ENCODE data around the gene MRPL52. TPM values are rescaled to one million over a fixed set of nuclear protein-coding genes. Genes with fewer than 3 reads are reported as not detected.

MRPL52 gene
- polyA plus RNA-seq, 2 of the 4 experiments (the other 2 are of a cell fraction), result 116 to 172 TPM

DNA sequence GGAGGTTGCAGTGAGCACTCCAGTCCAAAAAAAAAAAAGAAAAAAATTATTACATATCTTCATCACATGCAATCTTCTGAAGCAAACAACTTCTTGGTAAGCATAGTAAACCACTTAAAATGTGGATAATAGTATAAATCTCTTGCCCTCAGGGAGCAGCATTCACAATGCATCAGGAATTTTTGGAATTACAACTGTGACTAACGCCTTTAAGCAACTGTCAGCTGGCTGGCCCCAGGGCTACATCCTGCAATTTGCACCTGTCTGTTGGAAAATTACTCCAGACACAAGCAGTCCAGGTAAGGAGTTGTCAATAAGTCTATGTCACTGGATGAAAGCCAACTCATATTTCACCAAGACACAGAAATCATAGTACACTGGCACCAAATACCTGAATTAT, 9.0 kb upstream of the MRPL52 start (continued):
- TF ChIP-seq, protein P1, sequence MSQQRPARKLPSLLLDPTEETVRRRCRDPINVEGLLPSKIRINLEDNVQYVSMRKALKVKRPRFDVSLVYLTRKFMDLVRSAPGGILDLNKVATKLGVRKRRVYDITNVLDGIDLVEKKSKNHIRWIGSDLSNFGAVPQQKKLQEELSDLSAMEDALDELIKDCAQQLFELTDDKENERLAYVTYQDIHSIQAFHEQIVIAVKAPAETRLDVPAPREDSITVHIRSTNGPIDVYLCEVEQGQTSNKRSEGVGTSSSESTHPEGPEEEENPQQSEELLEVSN (IDR thresholded peaks at IDR 0.05; ENCODE audit: borderline replicate concordance, low read depth), result no peak
- TF ChIP-seq EHMT2 (IDR thresholded peaks at IDR 0.05; ENCODE audit: low read depth) (no peak), BHLHE40 (IDR thresholded peaks at IDR 0.05; ENCODE audit: low read depth, low read length) (no peak), NFE2L2 (conservative IDR thresholded peaks at IDR 0.05; ENCODE audit: low read length) (no peak), SMC3 (IDR thresholded peaks at IDR 0.05) (no peak), HOXB13 (CRISPR knock-in tag; IDR thresholded peaks at IDR 0.05; ENCODE audit: low read depth) (no peak), ESRRA (IDR thresholded peaks at IDR 0.05; ENCODE audit: borderline replicate concordance, low read length) (no peak), KDM1A (IDR thresholded peaks at IDR 0.05; ENCODE audit: low read depth) (no peak)

- peaks cover 79% of the 10 kb centered on the region for H3K4me1 ChIP-seq
- DNase-seq (ENCODE audit: low read depth in 1 of 2, low spot score in 1 of 2), result peak; percentile 55 to 87
- ATAC-seq, result peak; percentile 19 to 40
- TF ChIP-seq GATA3 (IDR thresholded peaks at IDR 0.05; ENCODE audit: borderline replicate concordance), result 0 out of 2 replicates have a peak, but pooled peaks have one; percentile 8
- TF ChIP-seq, protein P2, sequence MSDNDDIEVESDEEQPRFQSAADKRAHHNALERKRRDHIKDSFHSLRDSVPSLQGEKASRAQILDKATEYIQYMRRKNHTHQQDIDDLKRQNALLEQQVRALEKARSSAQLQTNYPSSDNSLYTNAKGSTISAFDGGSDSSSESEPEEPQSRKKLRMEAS (IDR thresholded peaks at IDR 0.05), result peak; percentile 85
- no peak for TF ChIP-seq PHF8 (IDR thresholded peaks at IDR 0.05; ENCODE audit: borderline replicate concordance, low read depth)
- TF ChIP-seq BHLHE40 (IDR thresholded peaks at IDR 0.05; ENCODE audit: low read depth, low read length), result no peak
- no peak for TF ChIP-seq PBX3 (IDR thresholded peaks at IDR 0.05)
- TF ChIP-seq EHF (CRISPR knock-in tag; IDR thresholded peaks at IDR 0.05), result 0 out of 2 replicates have a peak, but pooled peaks have one; percentile 58
- TF ChIP-seq, protein P1 (IDR thresholded peaks at IDR 0.05; ENCODE audit: borderline replicate concordance, low read depth), result peak; percentile 76; the same call in 1 of the 2 replicates
- TF ChIP-seq CEBPB (IDR thresholded peaks at IDR 0.05), result 0 out of 4 replicates have a peak, but pooled peaks of 1 of the 2 experiments have one; percentile 25
- TF ChIP-seq ZNF302 (CRISPR knock-in tag; IDR thresholded peaks at IDR 0.05), result peak; percentile 63; the same call in 1 of the 2 replicates
- TF ChIP-seq ZC3H11A (IDR thresholded peaks at IDR 0.05), result no peak
- TF ChIP-seq USF2 (IDR thresholded peaks at IDR 0.05), result no peak
- WGBS (ENCODE audit: missing lambda C conversion rate), result 48% methylated on average over 24 of the region's 24 CpGs
- peak overlapping the region; percentile 79 for H3K4me2 ChIP-seq
- ChIA-PET POLR2A (interaction anchor here (0.6 kb wide), 2 partner anchors 153 to 472 kb away, joined by 3 to 4 read pairs; no protein-coding TSS in a partner anchor), CTCF (interaction anchor here (0.5 to 11.7 kb wide), 15 partner anchors 9 to 269 kb away, joined by 3 to 259 read pairs (median 5); no protein-coding TSS in a partner anchor)
- peak overlapping the region; percentile 82 to 93 for H3K27ac ChIP-seq
- no peak for FAIRE-seq
- no peak overlapping the region for H3K4me3 ChIP-seq
- H3K9me3 ChIP-seq, result no peaks in the 10 kb centered on the region
Observed at GRCh38 chr14:22821193-22822015, 8.3 kb upstream of the MRPL52 start.

DNA sequence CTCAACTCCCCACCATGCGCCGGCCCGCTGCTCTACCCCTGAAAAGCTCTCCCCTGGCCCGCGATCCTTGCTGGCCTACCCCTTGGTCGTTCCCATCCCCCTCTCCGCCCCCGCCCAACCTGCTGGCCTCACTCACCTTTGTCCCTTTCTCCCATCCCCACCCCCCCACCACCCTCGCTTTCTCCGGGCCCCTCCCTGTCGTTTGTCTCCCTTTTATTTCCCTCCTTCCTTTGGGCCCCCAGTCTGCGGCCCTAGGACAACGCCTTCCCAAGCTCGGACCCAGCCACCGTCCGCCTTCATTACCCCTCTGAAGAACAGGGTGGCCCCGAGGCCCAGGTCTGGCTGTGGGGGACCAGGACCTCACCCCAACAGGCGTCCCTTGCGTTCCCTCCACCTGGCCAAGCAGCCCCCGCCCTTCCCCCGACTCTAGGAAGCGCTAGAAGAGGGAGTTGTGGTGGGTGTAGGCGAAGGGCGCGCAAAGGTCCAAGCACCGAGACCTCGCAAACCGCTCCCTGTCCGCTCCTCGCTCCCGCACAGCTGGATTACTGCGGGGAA, 7.6 kb upstream of the MRPL52 start:
- Histone ChIP-seq H3K4me1 (peaks cover 79% of the 10 kb centered on the region), H3K9me3 (no peaks in the 10 kb centered on the region), H3K27ac (peak overlapping the region; percentile 82 to 93), H3K4me2 (peak overlapping the region; percentile 79), H3K4me3 (no peak overlapping the region)
- 93% methylated on average over 28 of the region's 32 CpGs for WGBS (ENCODE audit: missing lambda C conversion rate)
- ChIA-PET POLR2A (interaction anchor here (0.6 to 1.3 kb wide), 3 partner anchors 49 to 154 kb away, joined by 3 read pairs; no protein-coding TSS in a partner anchor), CTCF (interaction anchor here (0.6 to 11.7 kb wide), 53 partner anchors 8 to 414 kb away, joined by 3 to 259 read pairs (median 6); partner anchors contain the start of genes AJUBA, CDH24, MMP14 and OXA1L)
- FAIRE-seq (no peak), DNase-seq (ENCODE audit: low read depth in 1 of 2, low spot score in 1 of 2) (no peak), ATAC-seq (no peak)
- no peak for TF ChIP-seq HES2 (IDR thresholded peaks at IDR 0.05)
- TF ChIP-seq KDM1A (IDR thresholded peaks at IDR 0.05; ENCODE audit: low read depth), result no peak
- TF ChIP-seq, protein P3, sequence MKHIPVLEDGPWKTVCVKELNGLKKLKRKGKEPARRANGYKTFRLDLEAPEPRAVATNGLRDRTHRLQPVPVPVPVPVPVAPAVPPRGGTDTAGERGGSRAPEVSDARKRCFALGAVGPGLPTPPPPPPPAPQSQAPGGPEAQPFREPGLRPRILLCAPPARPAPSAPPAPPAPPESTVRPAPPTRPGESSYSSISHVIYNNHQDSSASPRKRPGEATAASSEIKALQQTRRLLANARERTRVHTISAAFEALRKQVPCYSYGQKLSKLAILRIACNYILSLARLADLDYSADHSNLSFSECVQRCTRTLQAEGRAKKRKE (CRISPR knock-in tag; IDR thresholded peaks at IDR 0.05; ENCODE audit: low read depth), result no peak
- no peak for TF ChIP-seq RNF2 (IDR thresholded peaks at IDR 0.05; ENCODE audit: borderline replicate concordance, low read depth)
- no peak for TF ChIP-seq PHF8 (IDR thresholded peaks at IDR 0.05; ENCODE audit: borderline replicate concordance, low read depth)
- no peak for TF ChIP-seq HOXA7 (CRISPR knock-in tag; IDR thresholded peaks at IDR 0.05)
- TF ChIP-seq TP53 (CRISPR knock-in tag; IDR thresholded peaks at IDR 0.05), result no peak
- TF ChIP-seq POLR2A (IDR thresholded peaks at IDR 0.05; ENCODE audit: low read length), result no peak
- no peak for TF ChIP-seq RARB (CRISPR knock-in tag; IDR thresholded peaks at IDR 0.05)
- no peak for TF ChIP-seq USF2 (IDR thresholded peaks at IDR 0.05)
- TF ChIP-seq HOXB5 (CRISPR knock-in tag; IDR thresholded peaks at IDR 0.05), result no peak
- no peak for TF ChIP-seq CBX8 (IDR thresholded peaks at IDR 0.05)
- TF ChIP-seq RFX5 (IDR thresholded peaks at IDR 0.05), result no peak

Data from A549 (cell line).